Kidney glomerular epithelial cell (primary cell): Measurements from ENCODE around the gene IKZF5.
A peak's percentile ranks its signal among the peaks of the same experiment; 100 is the strongest.

Experiments
- DNase-seq: peaks from one replicate; lab custom pipeline; 2025; lab: John Stamatoyannopoulos, UW

The IKZF5 gene

DNA sequence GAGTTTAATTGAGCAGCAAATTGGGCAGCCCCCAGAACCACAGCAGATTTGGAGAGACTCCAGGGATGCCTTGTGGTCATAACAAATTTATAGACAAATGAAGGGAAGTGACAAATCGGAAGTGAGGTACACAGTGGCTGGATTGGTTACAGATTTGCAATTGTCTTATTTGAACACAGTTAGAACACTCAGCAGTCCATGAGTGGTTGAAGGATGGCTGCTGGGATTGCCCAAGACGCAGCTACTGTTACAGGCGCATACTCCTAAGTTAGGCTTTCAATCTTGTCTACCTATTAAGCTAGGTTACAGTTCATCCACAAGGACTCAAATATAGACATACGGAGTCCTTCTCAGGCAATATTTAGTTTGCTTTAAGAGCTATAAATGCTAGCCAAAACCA is 7.6 kb upstream of the IKZF5 start:
- no peak for DNase-seq

DNA sequence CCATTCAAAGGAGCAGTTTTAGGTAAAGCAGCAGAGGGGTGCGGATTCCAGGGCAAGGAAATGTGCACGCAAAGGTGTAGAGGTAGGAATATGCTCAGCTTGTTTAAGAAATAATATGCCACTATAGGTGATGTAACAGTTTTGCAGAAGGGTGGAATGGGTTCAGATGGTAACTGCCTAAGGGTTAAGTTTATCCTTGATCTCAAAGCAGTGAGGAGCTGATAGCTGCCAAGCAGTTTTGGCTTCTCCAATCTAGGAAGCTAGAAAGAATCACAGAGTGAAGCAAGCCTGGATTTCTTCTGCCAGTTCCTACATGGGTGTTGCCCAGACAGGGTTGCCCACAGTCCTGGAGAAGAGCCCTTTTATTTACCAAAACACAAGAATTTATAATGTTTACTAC is 6.2 kb upstream of the IKZF5 start:
- no peak for DNase-seq

DNA sequence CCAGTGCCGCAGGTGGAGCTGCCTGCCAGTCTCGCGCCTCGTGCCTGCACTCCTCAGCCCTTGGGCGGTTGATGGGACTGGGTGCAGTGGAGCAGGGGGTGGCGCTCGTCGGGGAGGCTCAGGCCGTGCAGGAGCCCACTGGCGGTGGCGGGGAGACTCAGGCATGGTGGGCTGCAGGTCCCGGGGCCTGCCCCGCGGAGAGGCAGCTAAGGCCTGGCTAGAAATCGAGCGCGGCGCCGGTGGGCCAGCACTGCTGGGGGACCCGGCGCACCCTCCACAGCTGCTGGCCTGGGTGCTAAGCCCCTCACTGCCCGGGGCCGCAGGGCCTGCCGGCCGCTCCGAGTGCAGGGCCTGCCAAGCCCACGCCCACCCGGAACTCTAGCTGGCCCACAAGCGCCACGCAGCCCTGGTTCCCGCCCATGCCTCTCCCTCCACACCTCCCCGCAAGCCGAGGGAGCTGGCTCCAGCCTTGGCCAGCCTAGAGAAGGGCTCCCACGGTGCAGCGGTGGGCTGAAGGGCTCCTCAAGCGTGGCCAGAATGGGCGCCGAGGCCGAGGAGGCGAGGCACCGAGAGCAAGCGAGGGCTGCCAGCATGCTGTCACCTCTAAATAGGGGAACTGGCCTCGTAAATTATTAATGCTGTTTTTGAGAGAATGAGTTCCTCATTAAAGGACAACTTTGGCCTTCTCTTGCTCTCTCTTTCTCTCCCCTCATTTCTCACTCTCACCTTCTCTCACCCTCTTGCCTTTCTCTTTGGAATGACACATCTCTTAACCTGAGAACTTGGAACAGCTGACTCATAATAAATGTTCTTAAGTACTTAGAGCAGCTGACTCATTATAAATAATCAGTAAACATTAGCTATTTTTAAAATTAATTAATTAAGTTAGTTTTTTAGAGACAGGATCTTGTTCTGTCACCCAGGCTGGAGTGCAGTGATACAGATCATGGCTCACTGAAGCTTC is 5.1 kb upstream of the IKZF5 start:
- no peak for DNase-seq

DNA sequence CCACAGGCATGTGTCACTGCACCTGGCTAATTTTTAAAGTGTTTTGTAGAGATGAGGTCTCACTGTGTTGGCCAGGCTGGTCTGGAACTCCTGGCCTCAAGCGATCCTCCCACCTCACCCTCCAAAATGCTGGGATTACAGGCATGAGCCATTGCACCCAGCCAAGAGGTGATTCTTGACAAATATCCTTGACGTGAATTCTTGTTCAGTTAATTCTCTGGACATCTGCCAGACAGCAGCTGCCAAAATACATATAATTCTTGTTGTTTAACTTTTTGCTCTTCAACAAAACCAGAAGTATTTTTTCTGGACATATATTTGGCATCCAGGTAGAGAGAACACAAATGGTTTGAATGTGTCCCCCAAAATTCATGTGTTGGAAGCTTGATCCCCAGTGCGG is 3.4 kb upstream of the IKZF5 start:
- DNase-seq: no peak

DNA sequence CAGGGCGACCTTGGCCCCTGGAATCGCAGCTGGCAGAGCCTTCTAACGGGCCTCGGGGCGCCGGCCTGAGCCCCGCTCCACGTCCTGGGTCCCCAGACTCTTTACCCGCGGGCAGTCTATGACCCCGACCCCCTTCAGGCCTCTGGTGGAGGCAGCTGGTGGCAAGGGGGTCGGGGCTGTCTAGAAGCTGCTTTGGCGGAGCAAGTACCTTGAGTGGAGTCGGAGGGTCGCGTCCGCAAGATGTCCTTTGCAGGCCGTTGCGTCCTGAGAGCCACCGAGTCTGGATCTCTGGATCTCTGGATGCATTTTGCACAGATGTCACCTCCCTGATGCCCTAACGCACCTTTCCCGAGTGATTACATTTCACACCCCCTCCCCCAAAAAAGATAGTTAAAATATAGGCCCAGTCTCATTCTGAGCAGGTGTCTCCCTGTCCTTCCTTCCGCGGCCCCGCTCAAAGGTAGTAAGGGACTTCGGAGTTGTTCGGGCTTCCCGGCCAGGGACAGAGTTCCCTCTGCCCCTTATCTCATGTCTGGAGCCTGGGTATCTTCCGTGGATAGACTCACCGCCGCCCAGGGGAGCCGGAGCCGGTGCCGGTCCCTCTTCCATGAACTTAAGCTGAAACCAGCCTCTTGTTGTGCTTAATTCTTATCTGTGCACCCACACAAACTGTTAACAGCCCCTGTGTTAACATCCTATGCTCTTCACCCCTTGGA is 668 bp upstream of the IKZF5 start:
- no peak for DNase-seq

DNA sequence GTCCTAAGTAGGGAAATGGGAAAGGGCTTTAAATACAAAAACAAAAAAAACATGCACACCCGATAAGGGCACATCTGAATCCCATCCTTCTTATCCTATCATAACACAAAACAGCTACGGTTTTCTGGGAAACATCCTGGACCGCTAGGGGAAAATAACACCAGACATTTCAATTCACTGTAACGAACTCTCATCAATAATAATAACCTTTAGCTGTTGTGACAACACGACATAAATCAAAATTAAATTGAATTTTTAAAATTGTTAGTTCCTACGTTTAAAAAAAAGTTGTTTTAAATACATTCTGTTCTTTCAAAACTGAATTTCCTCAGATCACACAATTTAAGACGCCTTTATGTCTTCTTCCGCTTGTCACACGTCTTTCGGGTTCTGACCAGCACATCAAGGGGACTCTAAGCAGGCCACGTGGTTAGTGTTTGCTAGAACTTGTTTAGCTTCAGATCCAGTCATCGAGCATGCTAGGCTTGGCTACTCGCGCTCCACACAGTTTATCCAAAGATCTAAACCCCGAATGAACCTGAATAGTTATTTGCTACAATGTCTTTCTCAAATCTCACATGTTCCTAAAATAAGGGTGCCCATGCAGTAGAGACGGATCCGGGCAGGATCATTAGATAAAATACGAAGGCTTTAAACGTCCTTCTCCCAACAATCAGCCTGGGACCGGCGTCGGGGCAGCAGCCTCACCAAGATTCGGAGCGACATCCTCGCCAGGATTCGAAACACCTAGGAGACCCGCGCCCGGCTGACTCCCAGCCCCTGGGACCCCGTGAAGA is 839 bp downstream of the IKZF5 start:
- peak; percentile 23 for DNase-seq

DNA sequence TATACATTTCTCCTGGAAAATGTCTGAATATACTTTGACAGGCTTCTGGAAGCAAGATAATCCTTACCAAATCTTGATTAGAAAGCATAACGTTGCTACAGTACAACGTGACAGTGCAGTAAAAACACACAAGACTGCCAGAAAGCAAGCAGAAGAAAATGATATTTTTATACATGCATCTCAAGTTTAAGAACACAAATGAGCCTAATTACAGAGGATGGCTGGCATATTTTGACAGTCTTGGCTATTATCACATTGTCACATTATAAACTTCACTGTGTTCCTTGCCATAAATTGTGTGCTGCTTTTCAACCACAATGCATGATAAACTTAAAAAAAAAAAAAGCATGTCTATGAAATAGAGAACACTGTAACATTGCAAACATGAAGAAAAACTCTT is 4.3 kb downstream of the IKZF5 start:
- DNase-seq: no peak

DNA sequence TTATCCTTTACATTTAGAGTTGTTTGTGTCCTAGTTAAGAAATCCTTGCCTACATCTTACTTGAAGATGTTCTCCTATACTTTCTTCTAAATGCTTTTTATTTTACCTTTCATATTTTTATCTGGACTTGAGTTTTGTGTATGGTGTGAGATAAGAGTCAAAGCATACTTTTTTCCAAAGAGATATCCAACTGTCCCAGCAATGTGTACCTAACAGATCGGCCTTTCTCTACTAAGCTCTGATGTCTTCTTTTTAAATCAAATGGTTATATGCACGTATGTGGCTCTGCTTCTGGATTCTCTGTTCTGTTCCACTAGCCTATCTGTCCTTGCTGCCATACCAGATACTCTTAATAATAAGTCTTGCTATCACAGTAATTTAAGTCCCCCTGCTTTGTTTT is 7.2 kb downstream of the IKZF5 start:
- no peak for DNase-seq

DNA sequence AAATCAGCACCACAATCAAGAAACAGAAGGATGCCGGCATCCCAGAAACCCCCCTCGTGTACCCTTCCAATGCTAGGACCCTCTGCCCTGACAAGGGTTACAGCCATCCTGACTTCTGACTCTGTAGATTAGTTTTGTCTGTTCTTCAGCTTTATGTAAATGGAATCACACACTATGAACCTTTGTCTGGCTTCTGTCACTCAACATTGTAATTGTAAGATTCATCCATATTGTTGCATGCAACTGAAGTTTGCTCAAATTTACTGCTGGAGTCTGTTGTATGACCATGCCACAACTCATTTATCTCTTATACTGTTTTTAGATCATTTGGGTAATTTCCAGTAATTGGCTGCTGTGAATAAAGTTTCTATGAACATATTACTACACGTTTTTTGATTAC is 8.4 kb downstream of the IKZF5 start:
- no peak for DNase-seq

DNA sequence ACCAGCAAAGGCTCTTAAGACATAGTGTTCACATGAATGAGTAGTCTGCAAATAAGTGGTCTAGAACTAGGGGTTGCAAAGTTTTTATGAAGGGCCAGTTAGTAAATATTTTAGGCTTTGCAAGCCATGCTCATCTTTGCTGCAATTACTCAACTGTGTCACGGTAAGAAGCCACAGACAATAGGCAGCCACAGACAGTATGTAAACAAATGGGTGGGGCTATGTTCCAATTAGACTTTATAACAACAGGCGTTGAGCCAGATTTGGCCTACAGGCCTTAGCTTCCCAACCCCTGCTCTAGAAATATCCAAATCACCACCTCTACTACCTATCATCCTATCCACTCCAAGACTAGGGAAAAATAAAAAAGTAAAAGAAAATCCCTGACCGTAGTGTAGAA is 9.2 kb downstream of the IKZF5 start:
- DNase-seq: no peak

DNA sequence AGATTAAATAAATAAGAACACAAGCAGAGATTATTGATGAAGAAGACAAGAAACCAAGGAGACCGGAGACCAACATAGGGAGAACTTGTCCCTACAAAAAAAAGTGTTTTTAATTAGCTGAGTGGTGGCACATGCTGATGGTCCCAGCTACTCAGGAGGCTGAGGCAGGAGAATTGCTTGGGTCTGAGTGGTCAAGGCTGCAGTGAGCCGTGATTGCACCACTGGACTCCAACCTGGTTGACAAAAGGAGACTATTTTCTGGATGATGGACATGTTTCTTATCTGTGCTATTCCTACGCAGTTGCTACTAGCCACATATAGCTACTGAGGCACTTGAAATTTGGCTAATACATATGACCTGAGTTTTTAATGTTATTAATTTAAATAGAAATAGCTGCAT is 9.7 kb downstream of the IKZF5 start:
- DNase-seq: no peak

DNA sequence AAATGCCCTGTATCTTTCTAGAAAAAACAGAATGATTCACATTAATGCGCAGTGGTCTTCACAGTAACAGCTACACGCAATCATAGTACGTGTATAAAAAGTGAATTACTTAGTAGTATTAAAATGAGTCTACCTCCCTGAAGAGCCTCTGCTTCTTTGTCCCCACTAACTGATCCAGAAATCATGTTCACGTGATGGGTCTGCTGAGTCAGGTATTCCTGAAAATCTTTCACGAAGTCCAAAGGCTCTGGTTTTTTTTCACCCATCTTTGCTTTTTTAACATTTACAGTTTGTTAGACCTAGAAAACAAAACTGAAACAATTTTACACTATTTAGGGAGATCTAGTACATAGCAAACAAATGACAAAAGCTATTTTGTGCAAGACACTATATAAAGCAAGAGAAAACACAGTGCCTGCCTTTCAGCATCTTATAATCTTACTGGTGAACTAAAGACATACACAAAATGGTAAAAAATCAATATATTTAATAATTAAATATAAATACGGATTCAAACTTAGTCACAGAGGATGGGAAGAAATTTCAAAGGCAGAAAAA is 10.2 kb downstream of the IKZF5 start:
- DNase-seq: no peak

DNA sequence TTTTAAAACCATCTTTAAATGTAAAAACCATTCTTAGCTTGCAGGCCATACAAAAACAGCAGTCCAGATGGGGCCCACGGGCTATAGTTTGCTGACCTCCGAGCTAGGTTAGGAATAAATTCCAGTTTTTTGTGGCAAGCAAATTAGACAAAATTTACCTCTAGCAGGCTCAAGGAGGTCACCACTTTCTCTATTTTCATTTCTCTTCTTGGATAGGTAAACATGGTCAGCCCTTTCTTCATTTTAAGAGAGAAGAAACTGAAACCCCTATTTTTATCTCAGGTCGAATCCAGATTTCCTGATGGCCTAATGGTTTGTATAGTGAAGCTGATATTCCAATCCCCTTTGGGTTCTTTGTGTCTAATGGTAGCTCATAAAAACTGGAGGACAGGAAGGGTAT is 10.7 kb downstream of the IKZF5 start:
- no peak for DNase-seq

DNA sequence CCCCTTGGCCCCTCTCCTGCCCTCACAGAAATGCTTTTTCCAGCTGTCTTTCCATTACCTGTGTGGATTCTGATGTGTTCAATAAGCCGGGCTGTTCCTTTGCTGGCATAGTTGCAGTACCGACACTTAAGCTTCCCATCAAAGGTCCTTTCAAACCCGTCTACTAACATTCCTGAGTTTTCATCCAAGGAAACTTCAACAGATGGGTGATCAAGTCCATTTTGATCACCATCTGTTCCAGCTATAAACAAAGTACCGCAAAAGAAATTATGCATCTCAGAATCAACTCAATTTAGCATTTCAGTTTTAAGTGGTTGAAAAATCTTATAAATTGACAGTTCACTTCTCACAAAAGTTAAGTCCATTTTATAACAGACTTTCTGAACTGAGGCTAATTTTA is 12.7 kb downstream of the IKZF5 start:
- no peak for DNase-seq

DNA sequence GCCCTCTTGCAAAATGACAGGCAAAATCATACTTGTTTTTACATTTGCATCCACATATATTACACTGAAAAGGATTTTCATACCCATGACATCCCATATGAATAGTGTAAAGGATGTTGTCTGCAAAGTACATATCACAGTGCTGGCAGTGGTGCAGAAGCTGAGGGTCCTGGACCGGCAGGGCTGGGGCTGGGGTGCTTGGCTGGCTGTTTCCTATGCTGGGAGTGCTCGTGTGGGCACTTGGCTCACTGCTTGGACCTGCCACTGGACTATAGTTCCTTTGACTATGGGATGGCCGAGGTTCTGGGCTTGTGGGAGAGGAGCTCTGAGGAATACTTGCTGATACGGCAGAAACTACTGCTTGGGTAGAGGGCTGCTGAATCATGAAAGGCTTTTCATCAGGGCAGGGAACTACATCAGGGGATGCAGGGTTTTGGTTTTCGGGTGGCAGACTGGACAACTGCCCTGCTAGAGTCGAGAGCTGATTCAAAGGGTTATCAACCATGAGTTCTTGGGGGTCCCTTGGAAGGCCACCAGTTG is 14.7 kb downstream of the IKZF5 start:
- DNase-seq: no peak

DNA sequence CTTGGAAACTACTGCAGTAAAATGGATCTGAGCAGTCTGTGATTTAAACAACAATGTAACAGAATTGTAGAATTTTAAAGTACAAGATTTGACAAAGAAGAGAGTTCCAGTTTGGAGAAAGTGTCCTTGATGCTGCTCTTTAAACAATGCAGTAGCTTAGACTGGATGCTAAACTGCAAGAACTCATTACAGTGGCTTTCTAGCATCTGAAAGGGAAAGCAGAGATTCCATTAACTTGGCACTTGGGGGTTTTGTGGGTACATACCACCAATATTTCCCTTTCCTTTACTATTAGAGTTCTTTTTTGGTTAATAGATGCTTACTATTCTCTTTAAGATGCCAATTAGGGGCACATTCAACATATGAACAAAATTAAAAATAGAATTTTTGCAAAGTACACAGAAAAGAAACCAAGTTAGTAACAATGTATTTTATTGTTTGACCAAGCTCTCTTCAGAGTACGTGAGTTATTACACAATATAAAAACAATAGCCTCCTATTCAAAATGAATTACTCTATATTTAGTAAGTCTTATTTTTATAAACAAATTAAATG is 16.5 kb downstream of the IKZF5 start:
- DNase-seq: no peak

DNA sequence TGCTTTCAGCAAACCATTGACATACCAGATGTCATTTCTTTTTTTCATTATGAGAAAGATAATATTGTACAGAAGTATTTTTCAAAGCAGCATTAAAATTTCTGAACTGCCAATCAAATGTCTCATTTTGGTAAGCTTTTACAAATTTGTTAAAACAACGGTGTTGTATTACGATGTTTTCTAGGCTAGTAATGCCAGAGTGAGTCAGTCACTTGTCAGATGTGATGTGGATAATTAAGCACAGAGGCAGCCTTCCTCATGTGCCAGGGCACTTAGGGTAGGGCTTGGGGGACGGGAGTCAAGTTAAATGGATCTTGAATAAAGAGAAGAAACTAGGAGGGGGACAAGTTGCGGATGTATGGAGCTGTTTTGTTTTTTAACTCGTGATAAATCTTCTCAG is 18.3 kb downstream of the IKZF5 start:
- DNase-seq: no peak

DNA sequence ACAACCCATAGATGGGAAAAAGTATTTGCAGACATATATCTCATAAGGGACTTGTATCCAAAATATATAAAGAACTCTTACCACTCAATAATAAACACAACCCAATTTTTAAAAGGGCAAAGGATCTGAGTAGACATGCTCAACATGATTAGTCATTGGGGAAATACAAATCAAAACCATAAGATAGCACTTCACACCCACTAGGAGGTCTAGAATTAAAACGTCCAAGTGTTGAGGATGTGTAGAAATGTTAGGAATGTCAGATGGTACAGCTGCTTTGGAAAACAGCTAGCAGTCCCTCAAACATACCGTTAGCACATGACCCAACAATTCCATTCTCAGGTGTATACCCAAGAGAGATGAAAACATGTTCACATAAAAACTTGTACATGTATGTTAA is 20.1 kb downstream of the IKZF5 start:
- DNase-seq: no peak

DNA sequence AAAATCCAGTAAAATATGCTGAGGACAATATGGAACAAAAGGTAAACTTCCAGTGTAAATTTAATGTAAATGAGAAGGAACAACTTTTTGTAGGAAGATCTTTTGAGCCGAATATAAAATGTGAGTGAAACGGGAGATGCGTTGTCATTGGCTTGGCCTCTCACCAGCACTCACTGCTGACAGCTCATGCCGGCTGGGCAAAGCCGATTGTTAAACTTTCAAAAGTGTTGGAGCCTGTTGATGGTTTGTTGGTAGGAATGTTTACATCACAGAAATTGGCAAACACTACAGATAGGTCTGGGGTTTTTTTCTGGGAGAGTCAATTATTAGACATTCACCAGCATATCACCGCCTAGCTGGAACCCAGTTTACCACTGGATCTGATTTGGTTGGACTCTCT is 22.3 kb downstream of the IKZF5 start:
- DNase-seq: no peak

DNA sequence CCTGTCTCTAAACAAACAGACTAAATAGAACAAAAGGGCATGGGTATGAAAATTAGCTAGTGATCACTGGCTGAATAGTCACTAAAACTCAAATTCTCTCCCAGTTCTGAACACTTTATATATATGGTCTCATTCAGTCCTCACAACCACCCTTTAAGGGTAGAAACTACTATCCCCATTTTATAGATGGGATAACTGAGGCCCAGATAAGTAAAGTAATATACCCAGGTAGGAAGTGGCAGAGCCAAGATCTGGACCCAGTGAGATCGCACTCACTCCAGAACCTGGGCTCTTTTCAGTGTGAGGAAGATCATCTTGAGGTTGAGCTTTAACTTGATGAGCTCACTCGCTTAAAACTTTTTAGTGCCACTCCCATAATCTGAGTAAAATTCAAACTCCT is 23.9 kb downstream of the IKZF5 start:
- no peak for DNase-seq

DNA sequence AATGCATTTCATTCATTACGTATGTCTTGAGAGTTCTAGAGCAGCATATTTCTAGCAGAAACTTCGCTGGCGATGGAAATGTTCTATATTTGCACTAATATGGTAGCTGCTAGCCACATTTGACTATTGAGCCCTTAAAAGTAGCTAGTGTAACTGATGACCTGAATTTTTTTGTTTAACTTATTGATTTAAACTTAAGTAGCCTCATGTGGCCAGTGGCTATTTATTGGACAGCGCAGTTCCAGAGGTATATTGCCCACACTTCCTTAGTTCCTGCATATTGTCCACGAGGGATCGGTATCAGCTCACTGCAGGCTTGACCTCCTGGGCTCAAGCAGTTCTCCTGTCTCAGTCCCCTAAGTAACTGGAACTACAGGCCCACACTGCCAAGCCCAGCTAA is 24.7 kb downstream of the IKZF5 start:
- no peak for DNase-seq

DNA sequence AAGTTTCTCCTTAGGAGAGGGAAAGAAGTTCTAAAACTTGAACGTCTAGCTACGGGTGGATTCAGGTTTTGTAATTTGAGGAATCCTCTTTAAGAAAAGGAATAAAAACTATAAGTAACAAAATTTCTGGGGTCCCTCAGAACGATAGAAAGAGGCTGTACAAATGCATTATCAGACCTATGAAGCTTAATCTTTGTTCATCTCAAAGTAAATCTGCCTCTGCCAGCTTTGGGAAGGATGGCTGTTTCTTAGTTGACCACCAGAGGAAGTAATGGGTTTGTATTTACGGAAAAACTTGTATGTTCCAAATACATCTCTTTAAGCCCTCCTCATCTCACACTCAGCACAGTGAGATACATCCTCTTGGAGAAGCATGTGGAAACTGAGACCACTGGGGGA is 27.5 kb downstream of the IKZF5 start:
- peak; percentile 16 for DNase-seq
